ENCODE results near the gene LGALS1. TPM values are rescaled to one million over a fixed set of nuclear protein-coding genes. Genes with fewer than 3 reads are reported as not detected.

Gene LGALS1
- total RNA-seq, 1 donor from 2014 or later: 791 TPM

DNA sequence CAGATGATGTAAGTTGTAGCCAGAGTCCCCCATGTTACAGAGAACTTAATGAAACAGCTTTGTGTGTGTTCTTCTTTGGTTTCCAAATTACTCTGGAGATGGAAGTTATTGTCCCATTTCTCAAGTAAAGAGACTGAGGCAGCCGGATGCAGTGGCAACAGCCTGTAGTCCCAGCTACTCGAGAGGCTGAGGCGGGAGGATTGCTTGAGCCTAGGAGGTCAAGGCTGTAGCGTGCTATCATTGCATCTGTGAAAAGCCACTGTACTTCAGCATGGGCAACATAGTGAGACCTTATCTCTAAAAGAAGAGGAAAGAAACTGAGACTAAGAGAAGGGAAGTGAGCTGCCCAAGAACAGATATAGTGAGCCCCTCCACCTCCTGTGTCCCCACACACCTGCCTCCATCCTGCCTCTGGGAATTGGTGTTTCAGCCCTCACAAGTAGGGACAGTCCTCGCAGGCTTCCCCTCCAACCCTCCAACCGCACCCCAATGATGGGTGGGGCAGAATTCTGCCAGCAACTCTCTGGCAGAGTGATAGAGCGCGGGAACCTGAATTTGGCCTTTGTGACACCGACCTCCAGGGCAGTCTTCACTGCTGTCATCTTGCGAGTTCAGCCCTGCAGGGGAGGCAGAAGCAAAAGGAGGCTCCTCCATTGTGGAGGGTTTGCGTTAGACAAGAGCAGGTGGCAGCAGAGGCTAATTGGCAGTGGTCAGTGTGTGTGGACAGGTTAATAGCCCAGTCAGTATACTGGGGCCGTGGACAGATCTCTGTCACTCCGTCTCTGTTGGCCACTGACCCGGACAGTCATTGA lies 15.3 kb upstream of the LGALS1 start:
- intact Hi-C loops (cut with micrococcal nuclease): loop anchor here (10.0 kb wide), 1 partner anchor 845 kb away; the partner anchor contains the start of gene DDX17

DNA sequence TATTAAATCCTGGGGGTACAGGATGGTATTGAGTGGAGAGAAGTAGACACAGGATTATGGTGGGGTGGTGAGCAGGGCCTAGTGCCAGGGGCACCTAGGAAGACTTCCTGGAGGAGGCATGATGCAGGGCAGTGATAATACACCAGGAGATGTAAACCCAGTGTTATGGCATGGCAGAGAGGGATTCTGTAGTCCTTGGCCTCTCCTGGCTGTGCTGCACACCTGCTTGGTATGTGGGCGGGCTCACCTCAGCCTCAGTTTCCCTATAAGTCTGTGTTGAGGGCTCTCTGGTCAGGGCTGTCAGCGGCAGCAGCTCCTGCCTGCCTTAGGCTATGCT lies 14.8 kb upstream of the LGALS1 start:
- intact Hi-C loops (cut with micrococcal nuclease): loop anchor here (1.0 kb wide), 1 partner anchor 21 kb away; no protein-coding TSS in a partner anchor

DNA sequence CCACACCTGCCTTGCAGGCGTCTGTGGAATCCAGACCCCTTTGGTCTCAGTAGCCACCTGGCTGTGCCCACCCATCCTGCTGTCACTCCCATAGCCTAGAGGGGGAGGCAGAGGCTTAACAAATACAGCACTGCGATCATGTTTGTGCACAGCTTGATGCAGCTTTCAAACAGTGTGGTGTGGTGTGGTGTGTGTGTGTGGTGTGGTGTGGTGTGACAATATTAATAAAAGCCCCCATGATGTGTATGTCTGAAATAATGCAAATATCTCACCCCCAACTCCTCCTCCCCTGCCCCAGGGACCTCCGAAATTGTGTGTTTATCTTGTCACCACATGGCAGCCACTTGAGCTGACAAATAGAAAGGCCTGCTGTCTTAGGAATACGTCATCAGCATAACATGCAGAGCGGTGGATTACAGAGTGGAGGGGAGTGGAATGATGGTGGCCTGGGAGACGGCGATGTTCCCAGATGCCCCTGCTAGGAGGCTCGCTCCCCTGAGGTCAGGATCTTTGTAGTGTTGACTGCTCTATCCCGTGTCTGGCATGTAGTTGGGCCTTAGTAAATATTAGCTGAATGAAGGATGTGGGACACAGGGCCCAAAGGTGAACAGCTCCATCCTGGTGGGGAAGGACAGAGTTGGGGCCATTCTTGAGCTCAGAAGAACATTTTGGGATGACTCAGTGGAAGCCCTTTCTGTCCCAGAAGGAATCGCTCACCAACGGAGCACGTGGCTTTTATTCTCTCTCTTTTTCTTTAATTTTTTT lies 14.1 kb upstream of the LGALS1 start:
- intact Hi-C loops (cut with micrococcal nuclease): loop anchor here (1.0 kb wide), 1 partner anchor 20 kb away; no protein-coding TSS in a partner anchor

DNA sequence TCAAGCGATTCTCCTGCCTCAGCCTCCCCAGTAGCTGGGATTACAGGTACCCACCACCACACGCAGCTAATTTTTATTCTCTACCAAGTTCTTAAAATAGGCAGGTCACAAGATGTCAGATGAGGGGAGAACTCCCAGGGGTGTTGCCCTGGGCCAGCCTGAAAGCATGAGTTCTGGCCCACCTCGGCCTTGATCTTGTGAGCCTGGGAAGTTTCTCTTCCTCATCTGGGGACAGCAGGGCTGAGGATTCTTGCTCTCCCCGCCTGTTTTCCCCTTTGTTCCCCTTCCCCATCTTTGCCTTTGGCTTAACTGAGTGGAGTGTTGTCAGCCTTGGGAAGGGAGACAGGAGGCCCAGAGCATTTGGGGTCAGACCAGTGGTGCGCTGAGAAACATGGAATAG lies 13.4 kb upstream of the LGALS1 start:
- intact Hi-C loops (cut with micrococcal nuclease): no loop called here

DNA sequence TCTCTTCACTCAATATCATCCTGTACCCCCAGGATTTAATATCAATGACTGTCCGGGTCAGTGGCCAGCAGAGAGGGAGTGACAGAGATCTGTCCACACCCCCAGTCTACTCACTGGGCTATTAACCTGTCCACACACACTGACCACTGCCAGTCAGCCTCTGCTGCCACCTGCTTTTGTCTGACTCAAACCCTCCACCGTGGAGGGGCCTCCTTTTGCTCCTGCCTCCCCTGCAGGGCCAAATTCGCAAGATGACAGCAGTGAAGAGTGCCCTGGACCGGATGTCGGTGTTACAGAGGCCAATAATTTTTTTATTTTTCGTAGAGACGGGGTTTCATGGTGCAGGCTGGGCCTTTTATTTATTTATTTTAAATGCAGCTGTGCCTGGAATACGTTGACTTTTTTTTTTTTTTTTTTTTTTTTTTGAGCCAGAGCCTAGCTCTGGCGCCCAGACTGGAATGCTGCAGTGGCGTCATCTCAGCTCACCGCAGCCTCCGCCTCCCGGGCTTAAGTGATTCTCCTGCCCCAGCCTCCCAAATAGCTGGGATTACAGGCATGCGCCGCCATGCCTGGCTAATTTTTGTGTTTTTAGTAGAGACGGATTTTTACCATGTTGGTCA lies 11.8 kb upstream of the LGALS1 start:
- intact Hi-C loops (cut with micrococcal nuclease): no loop called here

DNA sequence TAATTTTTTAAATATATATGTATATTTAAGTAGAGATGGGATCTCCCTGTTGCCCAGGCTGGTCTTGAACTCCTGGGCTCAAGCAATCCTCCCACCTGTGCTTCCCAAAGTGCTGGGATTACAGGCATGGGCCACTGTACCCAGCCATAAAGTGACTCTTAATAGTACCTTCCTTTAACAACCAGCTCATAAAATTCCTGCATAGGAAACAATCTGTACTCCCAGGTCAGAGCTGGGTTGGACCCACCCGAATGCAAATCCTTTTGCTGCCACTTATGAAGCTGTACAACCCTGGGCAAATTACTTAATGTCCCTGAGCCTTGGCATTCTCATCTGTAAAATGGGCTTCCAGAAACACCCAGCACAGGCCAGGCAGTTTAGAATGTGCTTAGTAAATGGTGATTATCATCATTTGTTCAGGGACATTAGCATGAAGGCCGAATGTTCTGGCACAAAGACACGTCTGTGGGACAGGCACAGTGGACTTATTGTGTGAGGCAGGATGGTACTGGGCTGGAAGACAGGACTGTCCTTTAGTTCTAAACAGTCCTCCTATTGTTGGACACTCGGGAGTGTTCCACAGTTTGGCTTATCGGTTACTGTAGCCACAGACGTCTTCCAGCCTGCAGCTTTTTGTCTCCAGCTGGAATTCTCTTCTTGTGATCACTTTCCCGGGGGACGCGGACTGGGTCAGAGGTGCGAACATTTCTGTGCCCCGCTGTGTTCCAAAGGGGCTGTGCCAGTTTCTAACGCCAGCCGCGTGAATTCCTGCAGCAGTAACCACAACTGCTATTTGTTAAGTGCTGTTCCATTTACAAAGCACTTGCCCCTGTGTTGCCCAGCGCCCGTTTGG lies 11.0 kb upstream of the LGALS1 start:
- intact Hi-C loops (cut with micrococcal nuclease): no loop called here

DNA sequence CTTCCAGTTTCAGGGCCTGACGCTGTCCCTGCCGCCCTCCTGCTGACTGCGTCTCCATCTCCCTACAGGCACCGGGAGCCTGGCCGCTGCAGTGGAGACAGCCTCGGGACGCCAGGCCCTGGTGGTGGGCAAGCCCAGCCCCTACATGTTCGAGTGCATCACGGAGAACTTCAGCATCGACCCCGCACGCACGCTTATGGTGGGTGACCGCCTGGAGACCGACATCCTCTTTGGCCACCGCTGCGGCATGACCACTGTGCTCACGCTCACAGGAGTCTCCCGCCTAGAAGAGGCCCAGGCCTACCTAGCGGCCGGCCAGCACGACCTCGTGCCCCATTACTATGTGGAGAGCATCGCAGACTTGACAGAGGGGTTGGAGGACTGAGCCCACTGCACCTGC lies 9.9 kb upstream of the LGALS1 start:
- intact Hi-C loops (cut with micrococcal nuclease): no loop called here

DNA sequence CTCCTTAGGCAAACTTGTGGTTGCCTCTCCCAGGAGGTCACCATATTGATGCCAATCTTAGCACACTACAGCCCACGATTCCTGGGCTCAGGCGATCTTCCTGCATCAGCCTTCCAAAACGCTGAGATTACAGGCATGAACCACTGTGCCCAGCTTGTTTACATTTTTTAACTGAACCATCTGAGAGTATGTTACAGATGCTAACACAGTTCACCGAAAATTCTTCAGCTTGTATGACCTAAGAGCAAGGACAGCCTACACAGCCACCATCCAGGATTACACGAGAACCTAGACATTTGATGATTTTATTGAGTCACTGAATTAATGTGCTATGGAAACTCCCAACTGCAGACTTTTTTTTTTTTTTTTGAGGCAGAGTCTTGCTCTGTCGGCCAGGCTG lies 5.8 kb upstream of the LGALS1 start:
- intact Hi-C loops (cut with micrococcal nuclease): no loop called here

DNA sequence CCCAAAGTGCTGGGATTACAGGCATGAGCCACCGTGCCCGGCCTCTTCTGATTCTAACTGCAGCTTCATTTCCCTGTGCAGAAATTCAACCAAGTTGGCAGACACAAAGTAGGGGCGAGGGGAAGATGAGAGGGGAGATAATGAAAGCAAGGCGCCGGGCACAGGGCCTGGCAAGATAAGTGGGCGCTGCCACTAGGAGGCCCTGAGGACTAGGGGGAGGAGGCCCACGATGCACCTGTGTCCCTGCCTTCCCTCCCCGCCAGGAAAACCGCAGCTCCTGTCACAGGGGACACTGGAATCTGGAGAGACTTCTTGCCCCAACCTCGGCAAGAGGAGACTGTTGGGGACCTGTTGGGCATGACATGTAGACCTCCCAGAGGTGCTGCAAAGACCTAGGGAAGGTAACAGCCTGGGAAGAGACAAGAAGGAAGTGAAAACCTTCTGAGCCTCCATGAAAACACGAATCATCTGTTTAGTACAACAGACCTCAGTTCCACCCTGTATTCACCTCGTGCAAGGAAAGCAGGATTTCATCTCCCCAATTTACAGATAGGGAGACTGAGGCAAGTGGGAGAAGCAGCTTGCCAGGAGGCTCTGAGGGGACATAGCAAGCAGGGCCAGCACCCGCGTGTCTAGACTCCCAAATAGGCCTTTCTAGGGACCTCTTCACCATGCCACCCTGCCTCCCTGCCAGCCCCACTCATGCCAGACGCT lies 3.1 kb upstream of the LGALS1 start:
- intact Hi-C loops (cut with micrococcal nuclease): no loop called here

DNA sequence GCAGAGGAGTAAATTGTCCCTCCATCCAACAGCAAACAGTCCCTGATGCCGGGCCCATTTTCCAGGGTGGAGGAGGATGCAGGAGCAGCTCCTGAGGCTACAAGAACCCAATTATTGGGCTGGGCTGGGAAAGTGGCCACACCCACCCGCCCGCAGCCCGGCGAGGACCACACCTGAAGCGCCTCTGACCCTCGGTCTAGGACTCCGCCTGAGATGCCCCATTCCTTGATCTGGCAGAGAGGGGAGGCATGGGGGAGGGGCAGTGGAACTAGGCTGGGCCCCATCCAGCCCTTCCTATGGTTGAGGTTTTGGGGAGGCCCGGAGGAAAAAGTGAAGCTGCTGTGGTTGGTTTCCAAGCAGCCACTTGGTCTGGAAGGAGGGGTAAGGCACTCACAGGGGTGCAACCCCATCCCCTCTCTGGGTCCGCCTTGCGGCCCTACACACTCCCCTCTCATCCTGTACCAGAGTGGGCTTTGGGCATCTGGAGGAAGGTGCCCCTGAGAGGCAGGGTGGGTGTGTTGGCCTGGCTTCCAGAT lies 2.4 kb upstream of the LGALS1 start:
- intact Hi-C loops (cut with micrococcal nuclease): no loop called here

DNA sequence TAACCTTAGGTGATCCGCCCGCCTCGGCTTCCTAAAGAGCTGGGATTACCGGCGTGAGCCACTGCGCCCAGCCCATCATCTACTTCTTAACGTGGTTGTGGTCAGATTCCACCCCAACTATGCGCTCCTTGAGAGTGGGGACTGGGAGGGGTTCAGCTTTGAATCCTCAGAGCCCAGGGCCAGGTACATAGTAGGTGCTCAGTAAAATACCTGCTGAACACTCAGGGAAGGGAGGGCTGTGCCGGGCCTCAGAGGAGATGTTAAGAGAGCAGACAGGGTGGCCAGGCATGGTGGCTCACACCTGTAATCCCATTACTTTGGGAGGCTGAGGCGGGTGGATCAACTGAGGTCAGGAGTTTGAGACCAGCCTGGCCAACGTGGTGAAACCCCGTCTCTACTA lies 1.2 kb upstream of the LGALS1 start:
- intact Hi-C loops (cut with micrococcal nuclease): no loop called here

DNA sequence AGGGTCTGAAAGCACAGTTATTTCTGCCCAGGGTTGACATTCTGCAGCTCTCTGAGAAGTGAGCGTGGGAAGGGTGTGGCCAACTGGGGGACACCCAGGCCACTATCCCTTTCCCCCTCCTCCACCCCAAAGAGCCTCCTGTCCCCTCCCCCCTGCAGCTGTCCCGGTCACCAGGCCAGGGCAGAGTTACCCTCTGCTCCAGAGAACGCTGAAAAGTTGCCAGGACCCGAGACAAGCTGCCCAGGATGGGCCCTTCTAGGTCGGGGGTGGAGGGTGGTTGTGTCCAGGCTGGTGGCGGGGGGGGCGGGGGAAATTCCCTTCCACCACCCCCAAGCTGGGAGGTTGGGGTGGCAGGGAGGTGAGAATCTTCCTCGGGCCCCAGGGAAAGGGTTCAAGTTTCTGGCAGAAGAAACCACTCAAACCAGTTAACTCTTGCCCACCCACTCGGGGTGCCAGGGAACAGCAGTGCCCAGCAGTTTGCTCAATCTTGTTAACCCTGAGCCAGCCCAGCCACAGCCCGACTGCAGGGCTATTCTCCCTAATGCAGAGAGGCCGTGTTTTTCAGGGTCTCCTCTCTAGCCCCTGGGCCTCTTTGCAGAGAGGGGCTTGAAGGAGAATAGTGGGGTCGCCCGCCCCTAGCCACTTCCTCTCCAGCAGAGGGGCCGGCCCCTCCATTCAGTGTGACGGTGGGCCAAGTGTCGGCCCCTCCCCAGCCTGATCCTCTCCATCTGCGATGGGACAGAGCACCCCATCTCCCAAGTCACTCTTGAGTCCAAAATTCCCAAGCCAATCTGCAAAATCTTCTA lies 697 bp downstream of the LGALS1 start:
- intact Hi-C loops (cut with micrococcal nuclease): loop anchor here (2.0 to 5.0 kb wide), 2 partner anchors 21 to 276 kb away; partner anchors contain the start of genes C22orf23, POLR2F and TRIOBP

DNA sequence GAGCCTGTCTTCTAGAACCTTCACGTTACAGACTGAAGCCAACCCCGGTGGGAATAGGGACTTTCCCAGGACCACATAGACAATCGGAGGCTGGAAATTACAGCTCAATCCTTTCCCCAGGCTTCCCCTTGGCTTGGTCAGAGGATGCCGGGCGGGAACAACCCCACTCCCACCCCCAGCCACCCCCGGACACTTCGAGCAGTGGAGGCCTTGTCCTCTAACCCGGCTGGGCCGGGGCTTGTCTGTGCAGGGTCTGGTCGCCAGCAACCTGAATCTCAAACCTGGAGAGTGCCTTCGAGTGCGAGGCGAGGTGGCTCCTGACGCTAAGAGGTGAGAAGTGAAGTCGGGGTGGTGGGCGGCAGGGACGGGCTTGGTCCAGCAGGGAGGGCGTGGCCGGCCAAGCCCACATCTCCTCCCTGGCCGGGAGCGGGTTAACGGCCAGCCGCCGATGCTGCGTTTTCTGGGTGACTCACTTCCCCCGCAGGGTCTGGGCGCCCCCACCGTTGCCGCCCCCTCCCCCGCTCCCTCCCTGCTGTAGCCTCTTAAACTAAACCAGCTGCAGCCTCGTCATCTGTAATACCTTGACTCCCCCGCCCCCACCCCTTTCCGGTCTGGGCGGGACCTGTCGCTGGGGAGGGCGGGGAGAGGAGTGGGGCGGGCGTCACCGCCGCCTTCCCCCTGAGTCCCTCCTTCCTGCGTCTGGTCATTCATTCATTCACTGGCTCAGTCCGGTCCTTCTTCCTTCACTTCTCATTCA lies 1.5 kb downstream of the LGALS1 start:
- intact Hi-C loops (cut with micrococcal nuclease): loop anchor here (1.0 to 5.0 kb wide), 7 partner anchors 9 to 275 kb away; partner anchors contain the start of genes C22orf23, GGA1, NOL12 and PDXP

DNA sequence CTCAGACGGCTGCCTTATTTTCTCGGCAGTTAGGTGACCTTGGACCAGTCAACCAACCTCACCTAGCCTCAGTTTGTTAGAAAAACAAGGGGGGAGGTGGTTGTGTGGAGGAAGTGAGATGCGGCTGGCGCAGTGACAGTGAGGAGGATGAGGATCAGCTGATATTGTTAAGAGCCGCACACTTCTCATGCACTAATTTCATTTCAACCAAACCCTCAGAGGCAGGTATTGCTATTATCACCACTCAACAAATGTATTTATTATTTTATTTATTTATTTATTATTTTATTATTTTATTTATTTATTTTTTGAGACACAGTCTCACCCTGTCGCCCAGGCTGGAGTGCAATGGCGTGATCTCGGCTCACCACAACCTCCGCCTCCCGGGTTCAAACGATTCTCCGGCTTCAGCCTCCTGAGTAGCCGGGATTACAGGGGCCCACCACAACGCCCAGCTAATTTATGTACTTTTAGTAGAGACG lies 2.1 kb downstream of the LGALS1 start:
- intact Hi-C loops (cut with micrococcal nuclease): loop anchor here (1.0 to 5.0 kb wide), 7 partner anchors 9 to 275 kb away; partner anchors contain the start of genes C22orf23, GGA1, NOL12 and PDXP

DNA sequence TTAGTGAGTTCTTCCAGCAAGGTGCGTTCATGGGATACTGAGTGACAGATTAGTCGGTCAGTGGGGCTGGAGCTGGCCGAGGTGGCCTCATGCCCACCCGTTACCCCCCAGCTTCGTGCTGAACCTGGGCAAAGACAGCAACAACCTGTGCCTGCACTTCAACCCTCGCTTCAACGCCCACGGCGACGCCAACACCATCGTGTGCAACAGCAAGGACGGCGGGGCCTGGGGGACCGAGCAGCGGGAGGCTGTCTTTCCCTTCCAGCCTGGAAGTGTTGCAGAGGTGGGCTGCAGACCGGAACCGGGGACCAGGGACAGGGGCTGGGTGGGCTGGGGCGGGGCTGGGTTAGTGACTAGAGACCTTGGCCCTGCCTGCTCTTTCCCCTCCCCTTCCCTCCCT lies 2.9 kb downstream of the LGALS1 start:
- intact Hi-C loops (cut with micrococcal nuclease): loop anchor here (5.0 kb wide), 1 partner anchor 274 kb away; the partner anchor contains the start of genes C22orf23 and POLR2F

DNA sequence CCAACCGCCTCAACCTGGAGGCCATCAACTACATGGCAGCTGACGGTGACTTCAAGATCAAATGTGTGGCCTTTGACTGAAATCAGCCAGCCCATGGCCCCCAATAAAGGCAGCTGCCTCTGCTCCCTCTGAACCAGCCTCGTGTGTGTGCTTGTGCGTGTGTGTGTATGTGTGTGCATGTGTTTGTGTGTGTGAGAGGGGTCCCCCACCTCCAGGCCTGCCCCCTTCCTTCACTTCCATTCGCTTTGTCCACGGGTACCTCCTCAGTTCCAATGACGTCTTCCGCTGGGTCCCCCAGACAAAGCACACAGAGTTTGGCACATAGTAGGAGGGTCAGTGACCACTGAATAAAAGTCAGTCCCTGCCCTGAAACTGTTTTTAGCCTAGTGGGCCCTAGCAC lies 4.2 kb downstream of the LGALS1 start:
- intact Hi-C loops (cut with micrococcal nuclease): loop anchor here (5.0 to 10.0 kb wide), 2 partner anchors 195 to 273 kb away; partner anchors contain the start of genes C22orf23, MFNG and POLR2F

DNA sequence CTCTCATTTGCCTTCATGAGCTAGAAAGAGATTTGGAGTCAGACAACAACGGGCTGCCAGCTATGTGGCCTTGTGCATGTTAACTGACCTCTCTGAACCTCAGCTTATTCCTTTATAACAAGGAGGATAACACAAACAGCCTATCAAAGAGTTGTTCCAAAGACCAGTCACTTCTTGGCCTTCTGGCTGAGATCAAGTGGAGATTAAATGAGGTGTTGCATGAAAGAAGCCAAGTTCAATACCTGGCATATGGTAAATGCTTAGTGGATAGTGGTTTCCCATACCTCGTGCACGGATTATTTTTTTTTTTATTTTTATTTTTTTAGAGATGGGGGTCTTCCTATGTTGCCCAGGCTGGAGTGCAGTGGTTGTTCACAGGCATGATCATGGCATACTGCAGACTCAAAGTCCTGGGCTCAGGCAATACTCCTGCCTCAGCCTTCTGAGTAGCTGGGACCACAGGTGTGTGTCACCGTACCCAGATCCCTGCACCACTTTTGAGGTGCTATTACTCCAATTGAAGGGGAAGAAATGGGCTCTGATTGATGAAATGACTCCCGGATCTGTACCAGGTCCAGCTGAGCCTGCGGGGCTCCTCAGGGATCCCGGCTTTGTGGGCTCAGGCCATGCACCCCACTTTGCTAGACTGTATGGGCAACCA lies 4.9 kb downstream of the LGALS1 start:
- intact Hi-C loops (cut with micrococcal nuclease): loop anchor here (10.0 kb wide), 1 partner anchor 196 kb away; the partner anchor contains the start of gene MFNG

Measured in T-helper 1 cell treated with Interleukin-12 subunit alpha and Interleukin-12 subunit beta and Interleukin-4 antibody, amounts not matched to agents 30 ng/mL and 1 ng/mL, for 36 hours (primary cell).